HepG2 (cell line): ENCODE measurements around the gene LRRC8E. TPM values are rescaled to one million over a fixed set of nuclear protein-coding genes. Genes with fewer than 3 reads are reported as not detected.

Experiments used
- ATAC-seq: fragments of 200-7000 bp; cut with Tn5 transposase; 3 replicates; pipeline ENCODE4 v1.9.1; 2020; ENCODE audit warnings: mild to moderate bottlenecking, moderate library complexity
- BruUV-seq: library from RNA; stranded (reverse); fragments of 400-500 nt; replicated peaks from 2 replicates; lab custom pipeline; 2021; lab: Mats Ljungman, UMichigan
- CTCF ChIA-PET: fragments of 300-600 bp; formaldehyde crosslinking; extraction: SDS; loops from one replicate; lab custom pipeline; 2021; ENCODE audit warnings: low total read pairs, inconsistent platforms, low intra/inter-chr PET ratio; lab: Yijun Ruan, JAX
- POLR2A ChIA-PET: fragments of 350-600 bp; sonication (Branson Sonifier 250); formaldehyde crosslinking; loops from one replicate; lab custom pipeline; 2020; ENCODE audit warnings: antibody characterized with exemption, inconsistent platforms; lab: Yijun Ruan, JAX
- DNase-seq: peaks from one replicate; pipeline ENCODE4 v3.0.0-alpha.2; 2015; ENCODE audit warnings: low spot score
- FAIRE-seq: peaks from 3 replicates; lab custom pipeline; 2011; peaks lifted over from hg19 to GRCh38; lab: Jason Lieb, UNC
- H2AFZ ChIP-seq: one replicate; pipeline ENCODE4 v1.6.1; 2011; ENCODE audit warnings: low read length, inconsistent platforms
- H3K27ac ChIP-seq: fragments of 300-600 bp; 3 replicates; pipeline ENCODE4 v1.8.0; 2011; ENCODE audit warnings: mixed run types, mild to moderate bottlenecking, mixed read lengths, low read length, inconsistent platforms; ENCODE audit not compliant: insufficient read depth; ENCODE audit errors: extremely low read length
- H3K27me3 ChIP-seq, 2 experiments: fragments of 200-600 bp in 1 of 2; 2 replicates in 1 of 2; 3 replicates in 1 of 2; pipeline versions ENCODE4 v1.6.0 to v1.8.0; 2011; ENCODE audit warnings: low read length in 2 of 2, mild to moderate bottlenecking in 2 of 2, moderate library complexity in 2 of 2, inconsistent platforms in 1 of 2; ENCODE audit not compliant: insufficient read depth in 2 of 2, control insufficient read depth in 1 of 2
- H3K36me3 ChIP-seq, 2 experiments: fragments of 200-600 bp in 1 of 2; replicated peaks in 1 of 2; 2 replicates in 1 of 2; 3 replicates in 1 of 2; pipeline versions ENCODE4 v1.5.1 to v1.8.0; 2011; ENCODE audit warnings: low read length in 2 of 2, inconsistent platforms in 1 of 2; ENCODE audit not compliant: insufficient read depth in 2 of 2, control insufficient read depth in 1 of 2
- H3K4me1 ChIP-seq: 2 replicates; pipeline ENCODE4 v1.5.1; 2012; ENCODE audit warnings: low read length, inconsistent platforms; ENCODE audit not compliant: insufficient read depth
- H3K4me2 ChIP-seq: 2 replicates; pipeline ENCODE4 v1.6.0; 2011; ENCODE audit warnings: low read depth, low read length, inconsistent platforms
- H3K4me3 ChIP-seq, 3 experiments: fragments of 200-600 bp in 1 of 3; sonication (generic), shearing (Covaris generic) in 1 of 3; replicated peaks in 1 of 3; 2 replicates each; pipeline ENCODE4 v1.5.1; 2011 to 2016; ENCODE audit warnings: low read length in 3 of 3, inconsistent platforms in 2 of 3, low read depth in 2 of 3, mild to moderate bottlenecking in 2 of 3, control low read depth in 1 of 3, mixed read lengths in 1 of 3; ENCODE audit not compliant: insufficient read depth in 1 of 3
- H3K79me2 ChIP-seq: one replicate; pipeline ENCODE4 v1.6.1; 2011; ENCODE audit warnings: low read length, inconsistent platforms; ENCODE audit not compliant: insufficient read depth
- H3K9ac ChIP-seq: 2 replicates; pipeline ENCODE4 v1.6.0; 2011; ENCODE audit warnings: mild to moderate bottlenecking, low read depth, low read length, inconsistent platforms; ENCODE audit not compliant: insufficient read depth
- H3K9me3 ChIP-seq: 2 replicates; pipeline ENCODE4 v1.5.1; 2012; ENCODE audit warnings: mild to moderate bottlenecking, low read length
- H4K20me1 ChIP-seq: 2 replicates; pipeline ENCODE4 v1.6.0; 2011; ENCODE audit warnings: inconsistent platforms, mild to moderate bottlenecking, low read length, moderate library complexity; ENCODE audit not compliant: insufficient read depth
- ATF6 ChIP-seq: sonication (generic); formaldehyde crosslinking; conservative IDR thresholded peaks from 2 replicates; pipeline ENCODE4 v1.4.0; 2020; ENCODE audit warnings: missing genetic modification reagents
- MTA3 ChIP-seq: sonication (generic); formaldehyde crosslinking; IDR thresholded peaks from 2 replicates; pipeline ENCODE4 v1.4.0; 2020; ENCODE audit warnings: missing genetic modification reagents
- NR2F1 ChIP-seq, 2 experiments: fragments of 450-650 bp in 1 of 2; formaldehyde crosslinking in 1 of 2; IDR thresholded peaks; 2 replicates each; pipeline versions ENCODE4 v1.5.0 to v1.6.1; 2016 to 2020; ENCODE audit warnings: mild to moderate bottlenecking in 1 of 2, missing compliant biosample characterization in 1 of 2, missing genetic modification reagents in 1 of 2, moderate library complexity in 1 of 2
- RFXANK ChIP-seq: IDR thresholded peaks from 2 replicates; pipeline ENCODE4 v1.6.1; 2016
- ZFP36L2 ChIP-seq: sonication (generic); formaldehyde crosslinking; IDR thresholded peaks from 2 replicates; pipeline ENCODE4 v1.4.0; 2020; ENCODE audit warnings: missing genetic modification reagents
- ZFYVE20 ChIP-seq: sonication (generic); formaldehyde crosslinking; IDR thresholded peaks from 2 replicates; pipeline ENCODE4 v1.8.0; 2023; ENCODE audit warnings: low read depth, mild to moderate bottlenecking, moderate library complexity, missing genetic modification reagents, borderline replicate concordance
- ZMYM4 ChIP-seq: sonication (generic); formaldehyde crosslinking; IDR thresholded peaks from 2 replicates; pipeline ENCODE4 v1.8.1; 2023; ENCODE audit warnings: mild to moderate bottlenecking, missing genetic modification reagents
- ZNF253 ChIP-seq: sonication (generic); formaldehyde crosslinking; IDR thresholded peaks from 2 replicates; pipeline ENCODE4 v1.8.0; 2022; ENCODE audit warnings: mild to moderate bottlenecking, missing genetic modification reagents, borderline replicate concordance
- ZNF552 ChIP-seq: sonication (generic); formaldehyde crosslinking; IDR thresholded peaks from 2 replicates; pipeline ENCODE4 v1.9.0; 2022; ENCODE audit warnings: missing genetic modification reagents, mild to moderate bottlenecking, borderline replicate concordance
- ZNF589 ChIP-seq: sonication (generic); formaldehyde crosslinking; conservative IDR thresholded peaks from 2 replicates; pipeline ENCODE4 v1.8.0; 2022; ENCODE audit warnings: mild to moderate bottlenecking, moderate library complexity, missing genetic modification reagents
- ZNF7 ChIP-seq: IDR thresholded peaks from 2 replicates; pipeline ENCODE4 v1.6.1; 2016; ENCODE audit warnings: missing biosample characterization, missing genetic modification reagents
- WGBS: methylation state at CpG from one replicate; pipeline ENCODE4 v1.1.6; 2017; ENCODE audit warnings: low lambda C conversion rate; 5-methylcytosine and 5-hydroxymethylcytosine counted together
- in situ Hi-C: cut with HindIII; loops from 2 replicates; pipeline ENCODE4 v1.10.0; 2017; ENCODE audit warnings: low pct_unique_long_range_greater_than_20kb; ENCODE audit not compliant: extremely low pct_ligation_motif_present
- intact Hi-C: fragments of 100-400 bp; cut with micrococcal nuclease; formaldehyde crosslinking; loops from one replicate; pipeline ENCODE4 v1.10.0; 2022; ENCODE audit not compliant: unreplicated experiment
- polyA plus RNA-seq, 8 experiments: library from polyadenylated mRNA; depleted of rRNA in 3 of 8; stranded (reverse) in 7 of 8; unstranded in 1 of 8; fragments of >200 nt; fragmentation: Illumina TruSeq in 4 of 8; extraction: Trizol in 4 of 8; gene quantifications; 2 replicates each; pipeline versions ENCODE4 v1.2.1 to v1.2.3, GENCODE V29; 2011 to 2016; ENCODE audit warnings: low read depth in 4 of 8, missing spikeins in 1 of 8, mixed read lengths in 1 of 8; ENCODE audit not compliant: insufficient read depth in 1 of 8
- total RNA-seq, 5 experiments: library from RNA; depleted of rRNA; stranded (reverse); fragments of >200 nt; fragmentation: Illumina TruSeq; extraction: Trizol; gene quantifications; 2 replicates each; pipeline ENCODE4 v1.2.3, GENCODE V29; 2016; ENCODE audit warnings: low read depth in 1 of 5
- TF ChIP-seq, protein P1 (sequence below): sonication (generic); formaldehyde crosslinking; IDR thresholded peaks from 2 replicates; pipeline ENCODE4 v1.9.0; 2021; ENCODE audit warnings: missing genetic modification reagents, borderline replicate concordance
- TF ChIP-seq, protein P2 (sequence below): IDR thresholded peaks from 2 replicates; pipeline ENCODE4 v1.6.1; 2016; ENCODE audit warnings: mild to moderate bottlenecking

The LRRC8E gene
- total and polyA plus RNA-seq, 2 of the 13 experiments (the other 11 are each of a cell fraction or from before 2014, with no cell fraction given) = 8.0 to 10.3 TPM

GRCh38 chr19:7856679-7857663 is 31.3 kb upstream of the LRRC8E start:
- Histone ChIP-seq H4K20me1 (no peaks in the 10 kb centered on the region), H3K4me1 (peaks cover 23% of the 10 kb centered on the region), H3K27ac (no peak overlapping the region), H3K9ac (no peak overlapping the region), H3K4me3 (no peak overlapping the region), H3K36me3 (no peaks in the 10 kb centered on the region), H2AFZ (no peak overlapping the region), H3K4me2 (no peak overlapping the region), H3K9me3 (no peaks in the 10 kb centered on the region), H3K79me2 (no peaks in the 10 kb centered on the region), H3K27me3 (no peaks in the 10 kb centered on the region; a peak in 1 of 5 replicates)
- no peak for DNase-seq
- BruUV-seq = no TSS peak
- no peak for TF ChIP-seq ZNF253 (CRISPR knock-in tag)
- TF ChIP-seq ZMYM4 (CRISPR knock-in tag) = no peak
- no peak for TF ChIP-seq RFXANK (CRISPR knock-in tag)
- no peak for TF ChIP-seq ZNF7 (CRISPR knock-in tag)
- TF ChIP-seq ZNF589 (CRISPR knock-in tag) = no peak
- TF ChIP-seq ZFP36L2 (CRISPR knock-in tag) = no peak
- no peak for TF ChIP-seq NR2F1 (CRISPR knock-in tag; IDR thresholded peaks at IDR 0.05)
- TF ChIP-seq, protein P1, sequence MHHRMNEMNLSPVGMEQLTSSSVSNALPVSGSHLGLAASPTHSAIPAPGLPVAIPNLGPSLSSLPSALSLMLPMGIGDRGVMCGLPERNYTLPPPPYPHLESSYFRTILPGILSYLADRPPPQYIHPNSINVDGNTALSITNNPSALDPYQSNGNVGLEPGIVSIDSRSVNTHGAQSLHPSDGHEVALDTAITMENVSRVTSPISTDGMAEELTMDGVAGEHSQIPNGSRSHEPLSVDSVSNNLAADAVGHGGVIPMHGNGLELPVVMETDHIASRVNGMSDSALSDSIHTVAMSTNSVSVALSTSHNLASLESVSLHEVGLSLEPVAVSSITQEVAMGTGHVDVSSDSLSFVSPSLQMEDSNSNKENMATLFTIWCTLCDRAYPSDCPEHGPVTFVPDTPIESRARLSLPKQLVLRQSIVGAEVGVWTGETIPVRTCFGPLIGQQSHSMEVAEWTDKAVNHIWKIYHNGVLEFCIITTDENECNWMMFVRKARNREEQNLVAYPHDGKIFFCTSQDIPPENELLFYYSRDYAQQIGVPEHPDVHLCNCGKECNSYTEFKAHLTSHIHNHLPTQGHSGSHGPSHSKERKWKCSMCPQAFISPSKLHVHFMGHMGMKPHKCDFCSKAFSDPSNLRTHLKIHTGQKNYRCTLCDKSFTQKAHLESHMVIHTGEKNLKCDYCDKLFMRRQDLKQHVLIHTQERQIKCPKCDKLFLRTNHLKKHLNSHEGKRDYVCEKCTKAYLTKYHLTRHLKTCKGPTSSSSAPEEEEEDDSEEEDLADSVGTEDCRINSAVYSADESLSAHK (CRISPR knock-in tag) = no peak
- TF ChIP-seq, protein P2, sequence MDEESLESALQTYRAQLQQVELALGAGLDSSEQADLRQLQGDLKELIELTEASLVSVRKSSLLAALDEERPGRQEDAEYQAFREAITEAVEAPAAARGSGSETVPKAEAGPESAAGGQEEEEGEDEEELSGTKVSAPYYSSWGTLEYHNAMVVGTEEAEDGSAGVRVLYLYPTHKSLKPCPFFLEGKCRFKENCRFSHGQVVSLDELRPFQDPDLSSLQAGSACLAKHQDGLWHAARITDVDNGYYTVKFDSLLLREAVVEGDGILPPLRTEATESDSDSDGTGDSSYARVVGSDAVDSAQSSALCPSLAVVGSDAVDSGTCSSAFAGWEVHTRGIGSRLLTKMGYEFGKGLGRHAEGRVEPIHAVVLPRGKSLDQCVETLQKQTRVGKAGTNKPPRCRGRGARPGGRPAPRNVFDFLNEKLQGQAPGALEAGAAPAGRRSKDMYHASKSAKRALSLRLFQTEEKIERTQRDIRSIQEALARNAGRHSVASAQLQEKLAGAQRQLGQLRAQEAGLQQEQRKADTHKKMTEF (CRISPR knock-in tag) = no peak
- TF ChIP-seq ZNF552 (CRISPR knock-in tag) = no peak
- TF ChIP-seq MTA3 = no peak
- TF ChIP-seq ZFYVE20 (CRISPR knock-in tag) = no peak
- no peak for TF ChIP-seq ATF6 (CRISPR knock-in tag)
- ATAC-seq = no peak
- FAIRE-seq = no peak
- CTCF ChIA-PET = no interaction called here
- POLR2A ChIA-PET = interaction anchor here (1.0 kb wide), 1 partner anchor 12 kb away, joined by 4 read pairs; no protein-coding TSS in a partner anchor
- in situ Hi-C loops = no loop called here
- 65% methylated on average over 38 of the region's 38 CpGs for WGBS
- intact Hi-C loops = no loop called here
